Stimulated activated CD4-positive, alpha-beta T cell treated with anti-CD3 and anti-CD28 coated beads, Interleukin-12 subunit alpha, Interleukin-12 subunit beta, amount 100 ng/mL, for 4 hours (primary cell): Measurements from ENCODE around the gene GIPC2.
"Not testable (repeated sequence)": the region's sequence is repeated elsewhere in the genome, so short reads cannot be mapped to it uniquely, and the experiment has no call there.

Source experiments
- DNase-seq: peaks from one replicate; pipeline ENCODE4 v3.0.0-alpha.2; 2020

GIPC2 gene

GRCh38 chr1:78070210-78070609 lies 24.4 kb downstream of the GIPC2 start:
- no peak for DNase-seq

GRCh38 chr1:78070758-78071157 lies 25.0 kb downstream of the GIPC2 start:
- DNase-seq = no peak

- DNase-seq = no peak
Observed at GRCh38 chr1:78071696-78072095, 25.9 kb downstream of the GIPC2 start.

GRCh38 chr1:78072216-78072615 lies 26.4 kb downstream of the GIPC2 start:
- no peak for DNase-seq

- DNase-seq = no peak
Observed at GRCh38 chr1:78073441-78073840, 27.7 kb downstream of the GIPC2 start.

DNA sequence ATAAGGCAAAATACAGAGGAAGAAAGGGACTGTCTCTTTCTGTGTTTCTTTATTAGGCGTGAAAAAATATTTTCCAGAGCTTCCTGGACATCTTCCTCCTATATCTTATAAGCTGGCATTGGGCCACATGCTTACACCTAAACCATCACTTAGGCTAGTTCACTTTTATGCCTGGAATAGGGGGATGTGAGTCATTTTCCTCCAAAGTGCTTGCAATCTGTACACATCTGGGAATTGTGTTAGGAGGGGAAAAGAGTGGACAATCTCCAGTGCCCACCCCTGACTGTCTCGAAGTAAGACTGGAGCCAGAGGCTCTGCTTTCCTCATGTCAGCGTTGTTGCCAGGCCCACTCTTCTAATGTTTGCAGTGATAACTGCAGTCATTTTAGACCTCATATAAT lies 29.9 kb downstream of the GIPC2 start:
- no peak for DNase-seq

- DNase-seq = no peak
Observed at GRCh38 chr1:78078358-78078757, 32.6 kb downstream of the GIPC2 start.

DNA sequence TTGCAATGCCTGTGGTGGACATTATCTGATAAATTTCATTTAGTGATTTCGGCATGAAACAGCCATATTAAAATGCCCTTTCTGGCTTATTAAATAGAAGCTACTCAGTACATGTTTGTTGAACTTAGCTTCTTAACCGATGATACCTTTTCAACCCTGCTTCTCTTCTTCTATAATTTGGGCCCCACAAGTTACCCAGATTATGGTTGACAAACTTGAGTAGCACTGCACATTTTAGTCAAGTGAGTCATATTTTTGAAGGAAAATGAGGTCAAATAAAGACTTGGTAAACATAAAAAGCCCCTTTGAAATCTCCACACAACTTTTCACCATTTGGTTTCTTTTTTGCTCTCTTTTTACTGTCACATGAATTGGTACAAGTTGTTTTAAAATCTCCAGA lies 33.8 kb downstream of the GIPC2 start:
- no peak for DNase-seq

DNA sequence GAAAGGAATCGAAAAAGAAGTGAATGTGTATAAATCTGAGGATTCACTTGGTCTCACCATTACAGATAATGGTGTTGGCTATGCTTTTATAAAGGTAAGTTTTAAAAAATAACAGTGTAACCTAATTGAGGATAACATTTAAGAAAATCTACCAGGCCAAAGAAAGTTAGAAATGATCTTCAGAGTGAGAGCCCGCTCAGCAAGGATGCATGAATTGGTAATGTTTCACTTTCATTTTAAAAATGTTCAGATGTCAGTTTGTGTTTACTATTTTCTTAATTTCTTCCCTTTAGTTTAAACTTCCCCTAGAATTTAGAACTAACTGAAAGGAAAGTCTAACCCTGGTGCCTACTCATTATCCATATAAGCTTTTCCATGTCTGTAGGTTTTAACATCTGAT lies 35.0 kb downstream of the GIPC2 start:
- no peak for DNase-seq

- DNase-seq = no peak
Observed at GRCh38 chr1:78081980-78082860, 36.5 kb downstream of the GIPC2 start.

DNA sequence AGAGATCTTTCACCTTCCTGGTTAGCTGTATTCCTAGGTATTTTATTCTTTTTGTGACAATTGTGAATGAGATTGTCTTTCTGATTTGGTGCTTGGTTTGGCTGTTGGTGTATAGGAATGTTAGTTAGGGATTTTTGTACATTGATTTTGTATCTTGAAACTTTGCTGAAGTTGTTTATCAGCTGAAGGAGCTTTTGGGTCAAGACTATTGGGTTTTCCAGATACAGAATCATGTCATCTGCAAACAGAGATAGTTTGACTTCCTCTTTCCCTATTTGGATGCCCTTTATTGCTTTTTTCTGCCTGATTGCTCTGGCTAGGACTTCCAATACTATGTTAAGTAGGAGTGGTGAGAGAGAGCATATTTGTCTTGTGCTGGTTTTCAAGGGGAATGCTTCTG lies 38.9 kb downstream of the GIPC2 start:
- DNase-seq = not testable (repeated sequence)

DNA sequence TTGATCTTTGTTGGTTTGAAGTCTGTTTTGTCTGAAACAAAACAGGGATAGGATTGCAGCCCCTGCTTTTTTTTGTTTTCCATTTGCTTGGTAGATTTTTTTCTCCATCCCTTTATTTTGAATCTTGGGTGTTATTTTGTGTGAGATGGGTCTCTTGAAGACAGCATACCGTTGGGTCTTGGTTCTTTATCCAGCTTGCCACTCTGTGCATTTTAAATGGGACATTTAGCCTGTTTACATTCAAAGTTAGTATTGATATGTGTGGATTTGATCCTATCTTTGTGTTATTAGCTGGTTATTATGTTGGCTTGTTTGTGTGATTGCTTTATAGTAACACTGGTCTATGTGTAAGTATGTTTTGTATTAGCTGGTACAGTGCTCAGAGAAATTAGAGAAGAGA lies 40.9 kb downstream of the GIPC2 start:
- DNase-seq = no peak

GRCh38 chr1:78088015-78088414 lies 42.2 kb downstream of the GIPC2 start:
- DNase-seq = no peak

- DNase-seq = no peak
Observed at GRCh38 chr1:78088486-78088885, 42.7 kb downstream of the GIPC2 start.

- DNase-seq = no peak
Observed at GRCh38 chr1:78089010-78089409, 43.2 kb downstream of the GIPC2 start.

DNA sequence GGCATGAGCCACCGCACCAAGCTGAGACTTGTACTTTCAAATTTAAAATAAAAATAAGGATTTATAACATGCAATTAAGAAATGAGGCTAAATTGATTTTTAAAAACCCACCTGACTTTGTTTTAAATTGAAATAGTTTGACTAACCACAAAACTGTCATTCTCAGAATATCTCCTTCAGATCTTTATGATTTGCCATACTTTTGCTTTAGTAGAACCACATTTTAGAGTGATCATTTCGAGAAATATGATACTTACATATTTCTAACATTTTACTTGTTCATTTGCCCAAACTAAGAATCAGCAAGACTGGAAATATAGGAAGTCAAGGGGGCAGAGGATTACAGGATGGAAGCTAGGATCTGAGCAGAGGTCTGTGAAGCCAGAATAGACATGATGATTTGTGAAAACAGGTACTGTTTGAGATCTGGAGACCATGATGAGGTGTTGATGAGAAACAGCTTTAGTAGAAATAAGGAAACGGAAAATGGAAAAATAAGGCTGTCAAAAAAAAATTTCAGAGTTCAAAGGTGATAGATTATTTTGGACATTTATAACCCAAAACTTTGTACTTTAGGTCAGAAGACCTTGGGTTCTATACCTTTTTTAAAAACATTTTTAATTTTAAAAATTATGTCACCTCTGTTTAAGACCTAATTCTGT lies 44.8 kb downstream of the GIPC2 start:
- DNase-seq = no peak

DNA sequence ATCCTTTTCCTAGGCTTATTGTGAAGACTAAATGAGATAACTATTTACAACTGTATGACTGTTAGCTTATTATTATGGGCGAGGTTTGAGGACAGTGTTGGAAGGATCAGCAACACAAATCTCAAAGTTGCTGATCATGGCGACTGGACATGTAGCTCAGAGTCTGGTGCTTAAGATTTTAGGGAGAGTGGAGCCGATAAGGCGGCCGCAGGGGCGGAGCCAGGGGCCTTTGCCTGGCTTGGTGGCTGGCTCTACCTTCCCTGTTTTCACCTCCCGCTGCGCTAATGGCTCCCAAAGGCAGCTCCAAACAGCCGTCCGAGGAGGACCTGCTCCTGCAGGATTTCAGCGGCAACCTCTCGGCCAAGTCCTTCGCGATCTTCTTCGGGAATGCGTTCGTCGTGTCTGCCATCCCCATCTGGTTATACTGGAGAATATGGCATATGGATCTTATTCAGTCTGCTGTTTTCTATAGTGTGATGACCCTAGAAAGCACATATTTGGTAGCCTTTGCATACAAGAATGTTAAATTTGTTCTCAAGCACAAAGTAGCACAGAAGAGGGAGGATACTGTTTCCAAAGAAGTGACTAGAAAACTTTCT lies 45.5 kb downstream of the GIPC2 start:
- DNase-seq = no peak

DNA sequence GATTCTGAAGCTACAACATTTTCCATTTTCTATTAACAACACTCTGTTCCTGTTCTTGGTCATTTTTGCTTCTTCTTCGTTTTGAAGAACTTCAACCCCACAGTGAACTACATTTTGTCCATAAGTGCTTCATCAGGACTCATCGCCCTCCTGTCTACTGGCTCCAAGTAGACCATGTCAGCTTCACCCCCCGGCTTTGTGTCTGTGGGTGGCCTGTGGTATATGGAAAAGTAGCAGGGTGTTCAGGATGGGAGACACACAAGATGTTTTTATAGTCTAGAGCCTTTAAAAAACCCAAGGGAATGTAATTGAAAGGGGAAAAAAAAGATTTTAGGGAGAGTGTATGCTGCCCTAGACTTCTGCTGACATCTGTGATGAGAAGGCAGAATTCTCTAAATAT lies 46.1 kb downstream of the GIPC2 start:
- DNase-seq = no peak

- no peak for DNase-seq
Observed at GRCh38 chr1:78092643-78093042, 46.9 kb downstream of the GIPC2 start.

GRCh38 chr1:78093560-78093959 lies 47.8 kb downstream of the GIPC2 start:
- no peak for DNase-seq

GRCh38 chr1:78094639-78095038 lies 48.9 kb downstream of the GIPC2 start:
- DNase-seq = no peak

GRCh38 chr1:78095593-78095992 lies 49.8 kb downstream of the GIPC2 start:
- no peak for DNase-seq

- DNase-seq = no peak
Observed at GRCh38 chr1:78096017-78096416, 50.3 kb downstream of the GIPC2 start.

DNA sequence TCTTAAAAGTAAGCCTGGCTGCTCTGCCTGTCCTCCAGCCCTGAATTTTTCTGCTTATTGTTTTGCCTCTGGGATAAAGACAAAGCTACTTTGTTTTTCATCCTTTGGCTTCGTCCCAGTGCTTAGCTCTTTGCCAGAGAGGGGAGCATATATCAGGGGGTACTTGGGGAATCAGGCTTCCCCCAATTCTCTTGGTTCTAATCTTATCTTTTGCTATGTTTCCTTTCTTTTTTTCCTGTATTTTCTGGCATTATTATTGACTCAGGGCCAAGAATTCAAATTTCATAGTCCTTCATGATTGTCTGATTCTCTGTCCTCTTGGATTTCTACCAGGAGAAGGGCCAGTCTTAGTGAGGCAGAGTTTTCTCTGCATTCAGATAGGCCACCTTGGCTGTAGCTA lies 51.2 kb downstream of the GIPC2 start:
- no peak for DNase-seq
